K562 (cell line): ENCODE data around the gene UBE2H. TPM values are rescaled to one million over a fixed set of nuclear protein-coding genes. Genes with fewer than 3 reads are reported as not detected.

Experiments used
- ARHGAP35 ChIP-seq: fragments of 450-650 bp; IDR thresholded peaks from 2 replicates; pipeline ENCODE4 v1.6.1; 2018; ENCODE audit not compliant: partially characterized antibody
- ATF1 ChIP-seq, 2 experiments: fragments of 450-650 bp in 1 of 2; IDR thresholded peaks; 2 replicates each; pipeline ENCODE4 v1.6.1; 2016; ENCODE audit warnings: missing compliant biosample characterization in 1 of 2, missing genetic modification characterization in 1 of 2
- CBX3 ChIP-seq, 2 experiments: IDR thresholded peaks; 1 replicate in 1 of 2; 2 replicates in 1 of 2; pipeline ENCODE4 v1.6.1; 2012; ENCODE audit warnings: inconsistent platforms in 2 of 2, low read length in 2 of 2, borderline replicate concordance in 1 of 2, control low read depth in 1 of 2
- CC2D1A ChIP-seq: fragments of 450-650 bp; IDR thresholded peaks from 2 replicates; pipeline ENCODE4 v1.6.1; 2017; ENCODE audit warnings: mild to moderate bottlenecking
- DNMT1 ChIP-seq: fragments of 450-650 bp; IDR thresholded peaks from 2 replicates; pipeline ENCODE4 v1.6.1; 2016; ENCODE audit warnings: antibody characterized with exemption, mild to moderate bottlenecking
- FOXJ3 ChIP-seq: sonication (generic); formaldehyde crosslinking; IDR thresholded peaks from 2 replicates; pipeline ENCODE4 v1.4.0; 2020; ENCODE audit warnings: mild to moderate bottlenecking, missing genetic modification reagents
- HMG20A ChIP-seq: fragments of 450-650 bp; formaldehyde crosslinking; conservative IDR thresholded peaks from 2 replicates; pipeline ENCODE4 v1.4.0; 2020; ENCODE audit warnings: mild to moderate bottlenecking, mixed read lengths
- LEF1 ChIP-seq: fragments of 450-650 bp; IDR thresholded peaks from 2 replicates; pipeline ENCODE4 v1.6.1; 2016; ENCODE audit warnings: mild to moderate bottlenecking
- MEIS2 ChIP-seq: fragments of 450-650 bp; IDR thresholded peaks from 2 replicates; pipeline ENCODE4 v1.6.1; 2014; ENCODE audit warnings: mild to moderate bottlenecking; ENCODE audit not compliant: partially characterized antibody
- NEUROD1 ChIP-seq: fragments of 150-350 bp; IDR thresholded peaks from 2 replicates; pipeline ENCODE4 v1.6.1; 2014; ENCODE audit warnings: borderline replicate concordance, low read length, low read depth; ENCODE audit not compliant: partially characterized antibody
- NFATC3 ChIP-seq: fragments of 450-650 bp; IDR thresholded peaks from 2 replicates; pipeline ENCODE4 v1.6.1; 2017; ENCODE audit warnings: mild to moderate bottlenecking
- NRF1 ChIP-seq, 2 experiments: fragments of 450-650 bp; IDR thresholded peaks in 1 of 2; conservative IDR thresholded peaks in 1 of 2; 2 replicates each; pipeline ENCODE4 v1.6.1; 2014; ENCODE audit warnings: mild to moderate bottlenecking in 2 of 2
- SAP30 ChIP-seq: fragments of 200-600 bp; sonication (generic); IDR thresholded peaks from 2 replicates; pipeline ENCODE4 v1.6.1; 2012; ENCODE audit warnings: borderline replicate concordance, low read depth, mild to moderate bottlenecking, moderate library complexity, low read length, control low read depth, inconsistent platforms; ENCODE audit not compliant: insufficient read depth, poor library complexity, severe bottlenecking
- SMARCA4 ChIP-seq: fragments of 450-650 bp; IDR thresholded peaks from 2 replicates; pipeline ENCODE4 v1.6.1; 2016
- TBP ChIP-seq: optimal IDR thresholded peaks from 2 replicates; pipeline ENCODE3; 2011; ENCODE audit warnings: low read depth, low read length, improper control_type of control experiment
- ZNF445 ChIP-seq: fragments of 250-450 bp; sonication (Bioruptor Pico); IDR thresholded peaks from 2 replicates; pipeline ENCODE4 v1.4.0; 2020; ENCODE audit warnings: low read depth, mild to moderate bottlenecking, moderate library complexity
- polyA plus RNA-seq, 8 experiments: library from polyadenylated mRNA; depleted of rRNA in 4 of 8; stranded (reverse) in 5 of 8; unstranded in 3 of 8; fragments of >200 nt; fragmentation: Nextera tagmentation in 2 of 8; fragmentation: Illumina TruSeq in 1 of 8; extraction: Ambion mirVana in 2 of 8; extraction: Trizol in 1 of 8; gene quantifications; 2 replicates each; pipeline versions ENCODE4 v1.2.1 to v1.2.3, GENCODE V29; 2011 to 2014; ENCODE audit warnings: inconsistent platforms in 1 of 8, missing spikeins in 1 of 8
- total RNA-seq, 7 experiments: library from RNA; depleted of rRNA in 6 of 7; stranded (reverse); fragments of >200 nt in 6 of 7; fragmentation: Illumina TruSeq in 2 of 7; extraction: Trizol in 2 of 7; gene quantifications; 2 replicates each; pipeline versions ENCODE4 v1.2.1 to v1.2.3, GENCODE V29; 2011 to 2021; ENCODE audit warnings: low replicate concordance in 1 of 7
- TF ChIP-seq, protein P1 (sequence below), 2 experiments: fragments of 200-800 bp in 1 of 2; sonication (Bioruptor generic) in 1 of 2; sonication (generic) in 1 of 2; formaldehyde crosslinking in 1 of 2; IDR thresholded peaks in 1 of 2; conservative IDR thresholded peaks in 1 of 2; 2 replicates each; pipeline versions ENCODE4 v1.5.0 to v1.6.1; 2016 to 2020; ENCODE audit warnings: missing compliant biosample characterization in 1 of 2, missing genetic modification characterization in 1 of 2, missing genetic modification reagents in 1 of 2
- TF ChIP-seq, protein P2 (sequence below): fragments of 450-650 bp; IDR thresholded peaks from 2 replicates; pipeline ENCODE4 v1.6.1; 2016
- TF ChIP-seq, protein P3 (sequence below): fragments of 450-650 bp; formaldehyde crosslinking; IDR thresholded peaks from 2 replicates; pipeline ENCODE4 v1.4.0; 2022; ENCODE audit warnings: missing genetic modification characterization
- TF ChIP-seq, protein P4 (sequence below): fragments of 250-450 bp; sonication (Bioruptor Pico); IDR thresholded peaks from 2 replicates; pipeline ENCODE4 v1.5.0; 2021
- TF ChIP-seq, protein P5 (sequence below): sonication (generic); formaldehyde crosslinking; IDR thresholded peaks from 2 replicates; pipeline ENCODE4 v1.8.0; 2022; ENCODE audit warnings: missing genetic modification reagents, mild to moderate bottlenecking, moderate library complexity, borderline replicate concordance
- TF ChIP-seq, protein P6 (sequence below): fragments of 450-650 bp; formaldehyde crosslinking; IDR thresholded peaks from 2 replicates; pipeline ENCODE4 v1.4.0; 2020; ENCODE audit warnings: mild to moderate bottlenecking, moderate library complexity

UBE2H gene
- total and polyA plus RNA-seq, 9 of the 15 experiments (the other 6 are each of a cell fraction or from before 2014, with no cell fraction given) = 6.3 to 33.0 (median 13.3) TPM

DNA sequence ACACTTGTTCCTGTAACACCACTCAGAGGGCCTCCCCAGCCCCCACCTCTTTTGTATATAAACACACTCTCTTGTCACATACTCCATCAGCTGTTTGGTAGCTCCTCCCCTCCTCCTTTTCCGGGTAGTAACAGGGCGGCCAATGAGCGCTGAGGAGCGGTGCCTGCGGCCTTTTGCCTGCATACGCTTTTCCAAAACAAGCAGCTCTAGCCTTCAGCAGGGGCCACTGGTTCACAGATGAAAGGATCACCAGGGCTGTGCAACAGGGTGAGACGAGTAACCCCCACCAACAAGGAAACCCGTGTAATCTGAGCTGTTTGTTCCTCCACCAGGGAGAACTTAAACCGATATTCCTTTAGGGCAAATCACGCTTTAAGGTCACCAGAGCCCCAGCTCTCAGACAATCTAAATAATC, 3.9 kb downstream of the UBE2H start (continued):
- TF ChIP-seq, protein P1, sequence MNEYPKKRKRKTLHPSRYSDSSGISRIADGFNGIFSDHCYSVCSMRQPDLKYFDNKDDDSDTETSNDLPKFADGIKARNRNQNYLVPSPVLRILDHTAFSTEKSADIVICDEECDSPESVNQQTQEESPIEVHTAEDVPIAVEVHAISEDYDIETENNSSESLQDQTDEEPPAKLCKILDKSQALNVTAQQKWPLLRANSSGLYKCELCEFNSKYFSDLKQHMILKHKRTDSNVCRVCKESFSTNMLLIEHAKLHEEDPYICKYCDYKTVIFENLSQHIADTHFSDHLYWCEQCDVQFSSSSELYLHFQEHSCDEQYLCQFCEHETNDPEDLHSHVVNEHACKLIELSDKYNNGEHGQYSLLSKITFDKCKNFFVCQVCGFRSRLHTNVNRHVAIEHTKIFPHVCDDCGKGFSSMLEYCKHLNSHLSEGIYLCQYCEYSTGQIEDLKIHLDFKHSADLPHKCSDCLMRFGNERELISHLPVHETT (CRISPR knock-in tag; conservative IDR thresholded peaks at IDR 0.05 in 1 of 2, IDR thresholded peaks at IDR 0.05 in 1 of 2) = no peak
- TF ChIP-seq HMG20A (CRISPR knock-in tag) (no peak), TBP (peak; percentile 36), SAP30 (no peak), CC2D1A (no peak), NRF1 (conservative IDR thresholded peaks at IDR 0.05 in 1 of 2, IDR thresholded peaks at IDR 0.05 in 1 of 2) (peak; percentile 49 to 65; a peak in 3 of 4 replicates), CBX3 (IDR thresholded peaks at IDR 0.05; ENCODE audit: borderline replicate concordance in 1 of 2, low read length in 2 of 2) (peak in 1 of 2 experiments; percentile 37; a peak in 1 of 3 replicates), DNMT1 (no peak), ZNF445 (CRISPR knock-in tag) (no peak), ARHGAP35 (no peak), LEF1 (0 out of 2 replicates have a peak, but pooled peaks have one; percentile 20), MEIS2 (no peak), NEUROD1 (no peak), NFATC3 (0 out of 2 replicates have a peak, but pooled peaks have one; percentile 23), SMARCA4 (no peak), ATF1 (CRISPR knock-in tag; IDR thresholded peaks at IDR 0.05) (no peak), ATF1 (tag; IDR thresholded peaks at IDR 0.05) (peak; percentile 65), FOXJ3 (CRISPR knock-in tag) (no peak)
- TF ChIP-seq, protein P2, sequence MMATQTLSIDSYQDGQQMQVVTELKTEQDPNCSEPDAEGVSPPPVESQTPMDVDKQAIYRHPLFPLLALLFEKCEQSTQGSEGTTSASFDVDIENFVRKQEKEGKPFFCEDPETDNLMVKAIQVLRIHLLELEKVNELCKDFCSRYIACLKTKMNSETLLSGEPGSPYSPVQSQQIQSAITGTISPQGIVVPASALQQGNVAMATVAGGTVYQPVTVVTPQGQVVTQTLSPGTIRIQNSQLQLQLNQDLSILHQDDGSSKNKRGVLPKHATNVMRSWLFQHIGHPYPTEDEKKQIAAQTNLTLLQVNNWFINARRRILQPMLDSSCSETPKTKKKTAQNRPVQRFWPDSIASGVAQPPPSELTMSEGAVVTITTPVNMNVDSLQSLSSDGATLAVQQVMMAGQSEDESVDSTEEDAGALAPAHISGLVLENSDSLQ = peak; percentile 55; the same call in 1 of the 2 replicates
- TF ChIP-seq, protein P3, sequence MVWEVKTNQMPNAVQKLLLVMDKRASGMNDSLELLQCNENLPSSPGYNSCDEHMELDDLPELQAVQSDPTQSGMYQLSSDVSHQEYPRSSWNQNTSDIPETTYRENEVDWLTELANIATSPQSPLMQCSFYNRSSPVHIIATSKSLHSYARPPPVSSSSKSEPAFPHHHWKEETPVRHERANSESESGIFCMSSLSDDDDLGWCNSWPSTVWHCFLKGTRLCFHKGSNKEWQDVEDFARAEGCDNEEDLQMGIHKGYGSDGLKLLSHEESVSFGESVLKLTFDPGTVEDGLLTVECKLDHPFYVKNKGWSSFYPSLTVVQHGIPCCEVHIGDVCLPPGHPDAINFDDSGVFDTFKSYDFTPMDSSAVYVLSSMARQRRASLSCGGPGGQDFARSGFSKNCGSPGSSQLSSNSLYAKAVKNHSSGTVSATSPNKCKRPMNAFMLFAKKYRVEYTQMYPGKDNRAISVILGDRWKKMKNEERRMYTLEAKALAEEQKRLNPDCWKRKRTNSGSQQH (CRISPR knock-in tag) = no peak
- TF ChIP-seq, protein P4, sequence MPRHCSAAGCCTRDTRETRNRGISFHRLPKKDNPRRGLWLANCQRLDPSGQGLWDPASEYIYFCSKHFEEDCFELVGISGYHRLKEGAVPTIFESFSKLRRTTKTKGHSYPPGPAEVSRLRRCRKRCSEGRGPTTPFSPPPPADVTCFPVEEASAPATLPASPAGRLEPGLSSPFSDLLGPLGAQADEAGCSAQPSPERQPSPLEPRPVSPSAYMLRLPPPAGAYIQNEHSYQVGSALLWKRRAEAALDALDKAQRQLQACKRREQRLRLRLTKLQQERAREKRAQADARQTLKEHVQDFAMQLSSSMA (CRISPR knock-in tag) = no peak
- TF ChIP-seq, protein P5, sequence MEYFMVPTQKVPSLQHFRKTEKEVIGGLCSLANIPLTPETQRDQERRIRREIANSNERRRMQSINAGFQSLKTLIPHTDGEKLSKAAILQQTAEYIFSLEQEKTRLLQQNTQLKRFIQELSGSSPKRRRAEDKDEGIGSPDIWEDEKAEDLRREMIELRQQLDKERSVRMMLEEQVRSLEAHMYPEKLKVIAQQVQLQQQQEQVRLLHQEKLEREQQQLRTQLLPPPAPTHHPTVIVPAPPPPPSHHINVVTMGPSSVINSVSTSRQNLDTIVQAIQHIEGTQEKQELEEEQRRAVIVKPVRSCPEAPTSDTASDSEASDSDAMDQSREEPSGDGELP (CRISPR knock-in tag) = peak; percentile 100
- TF ChIP-seq, protein P6, sequence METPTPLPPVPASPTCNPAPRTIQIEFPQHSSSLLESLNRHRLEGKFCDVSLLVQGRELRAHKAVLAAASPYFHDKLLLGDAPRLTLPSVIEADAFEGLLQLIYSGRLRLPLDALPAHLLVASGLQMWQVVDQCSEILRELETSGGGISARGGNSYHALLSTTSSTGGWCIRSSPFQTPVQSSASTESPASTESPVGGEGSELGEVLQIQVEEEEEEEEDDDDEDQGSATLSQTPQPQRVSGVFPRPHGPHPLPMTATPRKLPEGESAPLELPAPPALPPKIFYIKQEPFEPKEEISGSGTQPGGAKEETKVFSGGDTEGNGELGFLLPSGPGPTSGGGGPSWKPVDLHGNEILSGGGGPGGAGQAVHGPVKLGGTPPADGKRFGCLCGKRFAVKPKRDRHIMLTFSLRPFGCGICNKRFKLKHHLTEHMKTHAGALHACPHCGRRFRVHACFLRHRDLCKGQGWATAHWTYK (CRISPR knock-in tag) = no peak
